H9 (cell line): ENCODE results near the gene TSSC4. TPM values are rescaled to one million over a fixed set of nuclear protein-coding genes. Genes with fewer than 3 reads are reported as not detected.

Experiments used
- DNase-seq: peaks from one replicate; pipeline ENCODE4 v3.0.0-alpha.2; 2017
- H2AFZ ChIP-seq: one replicate; pipeline ENCODE4 v1.6.1; 2013; ENCODE audit warnings: mild to moderate bottlenecking, low read length, control low read depth, moderate library complexity
- H2AK5ac ChIP-seq: 2 replicates; pipeline ENCODE4 v1.6.1; 2013; ENCODE audit warnings: low read length, control low read depth, mixed read lengths; ENCODE audit not compliant: insufficient read length
- H2BK120ac ChIP-seq: one replicate; pipeline ENCODE4 v1.6.1; 2013; ENCODE audit warnings: low read depth, mild to moderate bottlenecking, low read length, control low read depth, inconsistent platforms; ENCODE audit not compliant: poor library complexity, severe bottlenecking
- H2BK12ac ChIP-seq: 2 replicates; pipeline ENCODE4 v1.6.1; 2013; ENCODE audit warnings: low read length, control low read depth, mixed read lengths, low read depth; ENCODE audit not compliant: insufficient read length
- H2BK15ac ChIP-seq: 2 replicates; pipeline ENCODE4 v1.6.1; 2013; ENCODE audit warnings: low read depth, low read length, control low read depth
- H2BK20ac ChIP-seq: one replicate; pipeline ENCODE4 v1.6.1; 2013; ENCODE audit warnings: low read depth, mild to moderate bottlenecking, low read length, control low read depth, inconsistent platforms; ENCODE audit not compliant: poor library complexity, severe bottlenecking
- H2BK5ac ChIP-seq: 2 replicates; pipeline ENCODE4 v1.6.1; 2013; ENCODE audit warnings: low read length, control low read depth, mixed read lengths; ENCODE audit not compliant: insufficient read length
- H3K14ac ChIP-seq: 2 replicates; pipeline ENCODE4 v1.6.1; 2013; ENCODE audit warnings: low read length, control low read depth; ENCODE audit not compliant: insufficient read depth
- H3K18ac ChIP-seq: 2 replicates; pipeline ENCODE4 v1.6.1; 2013; ENCODE audit warnings: low read depth, mild to moderate bottlenecking, mixed read lengths, low read length, control low read depth; ENCODE audit not compliant: insufficient read length
- H3K23ac ChIP-seq: 2 replicates; pipeline ENCODE4 v1.6.1; 2013; ENCODE audit warnings: low read length, control low read depth, mixed read lengths, low read depth; ENCODE audit not compliant: insufficient read length
- H3K23me2 ChIP-seq: 2 replicates; pipeline ENCODE4 v1.6.1; 2013; ENCODE audit warnings: low read depth, mild to moderate bottlenecking, mixed read lengths, low read length, control low read depth; ENCODE audit not compliant: insufficient read length, poor library complexity, severe bottlenecking
- H3K27ac ChIP-seq: 2 replicates; pipeline ENCODE4 v1.5.1; 2013; ENCODE audit warnings: low read length, control low read depth, mixed read lengths, low read depth; ENCODE audit not compliant: insufficient read length
- H3K27me3 ChIP-seq: 2 replicates; pipeline ENCODE4 v1.6.1; 2013; ENCODE audit warnings: low read length, control low read depth, inconsistent platforms; ENCODE audit not compliant: insufficient read depth
- H3K4ac ChIP-seq: 2 replicates; pipeline ENCODE4 v1.6.1; 2013; ENCODE audit warnings: low read depth, mild to moderate bottlenecking, control low read depth, inconsistent platforms, low read length, moderate library complexity
- H3K4me1 ChIP-seq: 2 replicates; pipeline ENCODE4 v1.6.1; 2013; ENCODE audit warnings: low read length, control low read depth, inconsistent platforms; ENCODE audit not compliant: insufficient read depth
- H3K4me2 ChIP-seq: 2 replicates; pipeline ENCODE4 v1.6.1; 2013; ENCODE audit warnings: low read length, control low read depth, mixed read lengths; ENCODE audit not compliant: insufficient read length, insufficient read depth
- H3K56ac ChIP-seq: 2 replicates; pipeline ENCODE4 v1.6.1; 2013; ENCODE audit warnings: low read depth, mild to moderate bottlenecking, mixed read lengths, low read length, control low read depth; ENCODE audit not compliant: insufficient read length
- H3K79me1 ChIP-seq: 2 replicates; pipeline ENCODE4 v1.6.1; 2013; ENCODE audit warnings: low read depth, mild to moderate bottlenecking, moderate library complexity, low read length, control low read depth, inconsistent platforms; ENCODE audit not compliant: insufficient read depth, poor library complexity, severe bottlenecking
- H3K79me2 ChIP-seq: 2 replicates; pipeline ENCODE4 v1.6.1; 2013; ENCODE audit warnings: low read length, control low read depth, inconsistent platforms; ENCODE audit not compliant: insufficient read depth
- H3K9ac ChIP-seq: 2 replicates; pipeline ENCODE4 v1.6.1; 2013; ENCODE audit warnings: low read length, control low read depth, mixed read lengths; ENCODE audit not compliant: insufficient read length; ENCODE audit errors: extremely low read depth
- H3K9me3 ChIP-seq: one replicate; pipeline ENCODE4 v1.6.1; 2013; ENCODE audit warnings: low read depth, low read length, inconsistent platforms; ENCODE audit not compliant: control insufficient read depth
- H3T11ph ChIP-seq: one replicate; pipeline ENCODE4 v1.6.1; 2013; ENCODE audit warnings: mild to moderate bottlenecking, low read length, control low read depth, inconsistent platforms
- H4K20me1 ChIP-seq: one replicate; pipeline ENCODE4 v1.6.1; 2013; ENCODE audit not compliant: control insufficient read depth, insufficient read length, insufficient read depth
- H4K5ac ChIP-seq: 2 replicates; pipeline ENCODE4 v1.6.1; 2013; ENCODE audit warnings: low read depth, mild to moderate bottlenecking, mixed read lengths, low read length, control low read depth; ENCODE audit not compliant: insufficient read length
- H4K8ac ChIP-seq: replicated peaks from 2 replicates; pipeline ENCODE4 v1.6.1; 2013; ENCODE audit warnings: low read length, control low read depth, mixed read lengths, low read depth; ENCODE audit not compliant: insufficient read length
- H4K91ac ChIP-seq: 2 replicates; pipeline ENCODE4 v1.6.1; 2013; ENCODE audit warnings: low read depth, mild to moderate bottlenecking, moderate library complexity, mixed read lengths, low read length, control low read depth; ENCODE audit not compliant: insufficient read length
- H3K27ac Mint-ChIP-seq, 3 experiments: 2 replicates in 2 of 3; 3 replicates in 1 of 3; pipeline ENCODE4 v1.8.0; 2020 to 2021; ENCODE audit warnings: mixed read lengths in 3 of 3, mild to moderate bottlenecking in 1 of 3, moderate library complexity in 1 of 3
- H3K27me3 Mint-ChIP-seq: 2 replicates; pipeline ENCODE4 v1.8.0; 2021; ENCODE audit warnings: low read depth, mild to moderate bottlenecking, moderate library complexity, mixed read lengths
- H3K36me3 Mint-ChIP-seq, 3 experiments: 2 replicates in 2 of 3; 3 replicates in 1 of 3; pipeline ENCODE4 v1.8.0; 2020 to 2021; ENCODE audit warnings: low read depth in 3 of 3, mixed read lengths in 3 of 3; ENCODE audit not compliant: insufficient read depth in 1 of 3
- H3K4me1 Mint-ChIP-seq, 2 experiments: 2 replicates each; pipeline ENCODE4 v1.8.0; 2020; ENCODE audit warnings: mixed read lengths in 2 of 2
- H3K4me3 Mint-ChIP-seq, 2 experiments: 2 replicates in 1 of 2; 3 replicates in 1 of 2; pipeline ENCODE4 v1.8.0; 2020 to 2021; ENCODE audit warnings: mild to moderate bottlenecking in 2 of 2, mixed read lengths in 2 of 2, moderate library complexity in 1 of 2
- H3K9me3 Mint-ChIP-seq, 2 experiments: 2 replicates in 1 of 2; 3 replicates in 1 of 2; pipeline ENCODE4 v1.8.0; 2020; ENCODE audit warnings: mild to moderate bottlenecking in 2 of 2, mixed read lengths in 2 of 2, moderate library complexity in 1 of 2
- WGBS: extraction: QIAGEN DNeasy Blood & Tissue Kit; methylation state at CpG from one replicate; pipeline ENCODE4 v1.1.7; 2013; ENCODE audit warnings: missing lambda C conversion rate, low lambda C conversion rate, mixed read lengths; ENCODE audit not compliant: insufficient read length; ENCODE audit errors: extremely low coverage; 5-methylcytosine and 5-hydroxymethylcytosine counted together
- total RNA-seq: library from RNA; stranded (reverse); gene quantifications from 2 replicates; pipeline ENCODE4 v1.2.1, GENCODE V29; 2021
- TF ChIP-seq, protein P1 (sequence below): fragments of 200-600 bp; sonication (generic); conservative IDR thresholded peaks from 3 replicates; pipeline ENCODE4 v1.8.0; 2021; ENCODE audit warnings: antibody characterized with exemption, mild to moderate bottlenecking

Gene TSSC4
- total RNA-seq, 1 experiment from 2014 or later: 51.0 TPM

DNA sequence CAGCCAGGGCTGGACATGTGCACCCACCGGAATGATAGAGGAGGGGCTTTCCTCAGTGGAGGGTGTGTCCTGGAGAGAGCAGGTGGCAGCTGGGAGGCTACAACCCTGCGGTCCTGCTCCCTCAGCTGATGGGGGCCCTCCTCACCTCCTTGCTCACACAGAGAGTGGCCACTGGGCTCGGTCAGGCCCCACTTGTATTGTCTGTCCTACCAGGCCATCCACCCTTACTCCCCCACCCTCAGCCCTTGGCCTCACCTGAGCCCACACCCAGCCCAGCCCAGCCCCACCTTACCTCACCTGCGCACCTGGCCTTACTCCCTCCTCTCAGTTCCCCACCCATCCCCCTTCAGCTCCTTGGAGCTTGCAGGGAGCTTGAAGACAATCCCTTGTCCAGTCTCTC lies 40.6 kb downstream of the TSSC4 start:
- Histone ChIP-seq H3K23ac (no peak overlapping the region), H3K9ac (no peak overlapping the region), H2BK20ac (no peak overlapping the region), H3K4me1 (no peaks in the 10 kb centered on the region), H2AFZ (no peak overlapping the region), H3K79me2 (no peaks in the 10 kb centered on the region), H3K4ac (no peak overlapping the region), H3K18ac (no peak overlapping the region), H2BK12ac (no peak overlapping the region), H4K8ac (no peak overlapping the region), H3K27ac (no peak overlapping the region), H2BK120ac (no peak overlapping the region), H3T11ph (no peak overlapping the region), H3K79me1 (no peaks in the 10 kb centered on the region), H3K9me3 (no peaks in the 10 kb centered on the region), H3K4me2 (no peak overlapping the region), H3K27me3 (peaks cover 12% of the 10 kb centered on the region; the same call in 1 of the 2 replicates), H4K91ac (no peak overlapping the region), H3K14ac (no peak overlapping the region), H2BK15ac (no peak overlapping the region), H4K5ac (no peak overlapping the region), H3K56ac (no peak overlapping the region), H2BK5ac (no peak overlapping the region), H2AK5ac (no peak overlapping the region), H4K20me1 (no peaks in the 10 kb centered on the region), H3K23me2 (peaks cover 4% of the 10 kb centered on the region)
- Mint-ChIP-seq H3K27ac (no peak overlapping the region), H3K9me3 (peaks cover 3 to 10% of the 10 kb centered on the region in 2 experiments; a peak in 3 of 5 replicates), H3K36me3 (no peaks in the 10 kb centered on the region), H3K27me3 (peaks cover 86% of the 10 kb centered on the region), H3K4me1 (peaks cover 0 to 3% of the 10 kb centered on the region in 2 experiments; a peak in 2 of 4 replicates), H3K4me3 (no peak overlapping the region)
- DNase-seq: no peak
- TF ChIP-seq, protein P1, sequence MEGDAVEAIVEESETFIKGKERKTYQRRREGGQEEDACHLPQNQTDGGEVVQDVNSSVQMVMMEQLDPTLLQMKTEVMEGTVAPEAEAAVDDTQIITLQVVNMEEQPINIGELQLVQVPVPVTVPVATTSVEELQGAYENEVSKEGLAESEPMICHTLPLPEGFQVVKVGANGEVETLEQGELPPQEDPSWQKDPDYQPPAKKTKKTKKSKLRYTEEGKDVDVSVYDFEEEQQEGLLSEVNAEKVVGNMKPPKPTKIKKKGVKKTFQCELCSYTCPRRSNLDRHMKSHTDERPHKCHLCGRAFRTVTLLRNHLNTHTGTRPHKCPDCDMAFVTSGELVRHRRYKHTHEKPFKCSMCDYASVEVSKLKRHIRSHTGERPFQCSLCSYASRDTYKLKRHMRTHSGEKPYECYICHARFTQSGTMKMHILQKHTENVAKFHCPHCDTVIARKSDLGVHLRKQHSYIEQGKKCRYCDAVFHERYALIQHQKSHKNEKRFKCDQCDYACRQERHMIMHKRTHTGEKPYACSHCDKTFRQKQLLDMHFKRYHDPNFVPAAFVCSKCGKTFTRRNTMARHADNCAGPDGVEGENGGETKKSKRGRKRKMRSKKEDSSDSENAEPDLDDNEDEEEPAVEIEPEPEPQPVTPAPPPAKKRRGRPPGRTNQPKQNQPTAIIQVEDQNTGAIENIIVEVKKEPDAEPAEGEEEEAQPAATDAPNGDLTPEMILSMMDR: no peak
- WGBS: no CpG with 5 or more reads among the region's 4 CpGs
